IPS-18a (cell line): ENCODE data around the gene PTPRT.

ENCODE experiments used
- H3K27ac ChIP-seq: one replicate; pipeline ENCODE4 v1.5.1; 2013; ENCODE audit warnings: low read length
- H3K27me3 ChIP-seq: one replicate; pipeline ENCODE4 v1.6.1; 2013; ENCODE audit warnings: mild to moderate bottlenecking, low read length; ENCODE audit not compliant: control insufficient read depth, insufficient read depth
- H3K36me3 ChIP-seq: one replicate; pipeline ENCODE4 v1.6.1; 2013; ENCODE audit warnings: low read depth, low read length; ENCODE audit not compliant: control insufficient read depth
- H3K4me1 ChIP-seq: one replicate; pipeline ENCODE4 v1.6.1; 2013; ENCODE audit warnings: low read depth, low read length; ENCODE audit not compliant: control insufficient read depth
- H3K4me3 ChIP-seq: one replicate; pipeline ENCODE4 v1.5.1; 2013; ENCODE audit warnings: low read length
- H3K9ac ChIP-seq: one replicate; pipeline ENCODE4 v1.6.1; 2013; ENCODE audit warnings: mild to moderate bottlenecking, low read length, moderate library complexity
- H3K9me3 ChIP-seq: one replicate; pipeline ENCODE4 v1.6.1; 2013; ENCODE audit warnings: low read depth, low read length; ENCODE audit not compliant: control insufficient read depth

Gene PTPRT

GRCh38 chr20:42959996-42960395 lies 229.7 kb downstream of the PTPRT start:
- Histone ChIP-seq H3K9me3 (no peaks in the 10 kb centered on the region), H3K27ac (no peak overlapping the region), H3K27me3 (no peaks in the 10 kb centered on the region), H3K36me3 (no peaks in the 10 kb centered on the region), H3K4me1 (peaks cover 9% of the 10 kb centered on the region), H3K9ac (no peak overlapping the region), H3K4me3 (no peak overlapping the region)

DNA sequence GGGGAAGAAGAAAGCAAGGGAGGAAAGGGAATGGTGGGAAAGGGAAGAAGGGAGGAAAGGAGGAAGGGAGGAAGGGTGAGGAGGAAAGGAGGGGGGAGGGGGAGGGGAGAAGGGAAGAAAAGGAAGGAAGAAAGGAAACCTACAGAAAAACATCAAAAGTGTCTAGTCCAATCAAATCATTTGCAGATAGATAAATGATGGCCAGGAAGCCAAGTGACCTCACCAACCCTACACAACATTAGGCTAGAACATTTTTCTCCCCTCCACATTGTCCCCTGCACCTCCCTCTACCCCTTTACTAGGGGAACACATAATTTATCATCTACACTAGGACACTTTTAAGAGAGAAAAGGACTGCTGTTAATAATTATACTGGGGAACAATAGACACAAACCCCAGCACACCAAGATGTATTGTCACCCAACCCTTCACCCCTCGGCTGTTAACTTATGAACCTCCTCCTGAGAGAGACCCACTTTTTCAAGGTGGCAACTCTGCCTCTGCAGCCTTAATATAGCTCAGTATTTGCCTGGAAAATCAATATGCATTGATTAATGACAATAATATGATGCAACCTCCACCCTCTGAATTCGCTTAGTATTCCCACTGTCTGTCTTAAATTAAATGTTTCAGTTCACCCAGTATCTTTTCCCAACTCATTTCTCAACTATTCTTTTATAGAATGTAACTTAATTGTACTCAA lies 231.2 kb downstream of the PTPRT start:
- Histone ChIP-seq H3K36me3 (no peaks in the 10 kb centered on the region), H3K4me3 (no peak overlapping the region), H3K9ac (no peak overlapping the region), H3K9me3 (no peaks in the 10 kb centered on the region), H3K27me3 (no peaks in the 10 kb centered on the region), H3K27ac (no peak overlapping the region), H3K4me1 (peaks cover under 1% of the 10 kb centered on the region)

- Histone ChIP-seq H3K4me1 (no peaks in the 10 kb centered on the region), H3K36me3 (no peaks in the 10 kb centered on the region), H3K27me3 (no peaks in the 10 kb centered on the region), H3K27ac (no peak overlapping the region), H3K4me3 (no peak overlapping the region), H3K9me3 (no peaks in the 10 kb centered on the region), H3K9ac (no peak overlapping the region)
Observed at GRCh38 chr20:42957704-42958095, 232.0 kb downstream of the PTPRT start.

DNA sequence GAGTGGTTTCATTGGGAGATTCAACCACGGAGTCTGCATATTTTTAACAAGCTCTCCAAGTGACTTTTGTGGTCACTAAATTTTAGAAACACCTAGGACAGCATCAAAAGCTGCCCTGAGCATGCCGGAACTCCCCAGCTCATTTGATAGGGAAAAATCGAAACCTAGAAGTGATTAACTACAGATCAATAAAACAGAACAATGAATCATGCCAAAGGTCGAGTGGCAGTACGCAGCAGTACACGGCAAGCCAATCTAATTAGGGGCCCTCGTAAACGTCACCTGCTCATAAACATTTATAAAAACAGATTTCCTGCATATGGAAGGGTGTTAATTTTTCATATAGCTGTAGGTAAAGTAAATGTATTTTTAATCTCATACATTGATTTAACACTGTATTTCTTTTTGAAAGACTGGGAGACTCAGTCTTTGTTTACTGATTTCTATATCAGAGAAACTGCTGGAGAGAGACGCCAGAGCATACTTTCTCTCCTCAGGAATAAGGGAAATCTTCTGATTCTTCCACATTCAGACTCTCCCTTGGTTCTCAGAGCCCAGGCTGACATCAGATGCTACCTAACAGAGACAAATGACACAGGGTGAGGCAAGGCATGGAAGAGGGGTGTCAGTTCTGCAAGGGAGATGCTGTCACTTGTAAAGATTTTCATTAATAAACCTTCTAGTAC lies 232.5 kb downstream of the PTPRT start:
- Histone ChIP-seq H3K4me1 (no peaks in the 10 kb centered on the region), H3K4me3 (no peak overlapping the region), H3K9ac (no peak overlapping the region)

GRCh38 chr20:42955713-42956112 lies 234.0 kb downstream of the PTPRT start:
- no peaks in the 10 kb centered on the region for H3K36me3 ChIP-seq

More for the DNA sequence above, 232.5 kb downstream of the PTPRT start:
- Histone ChIP-seq H3K27me3 (no peaks in the 10 kb centered on the region), H3K27ac (no peak overlapping the region), H3K36me3 (no peaks in the 10 kb centered on the region), H3K9me3 (no peaks in the 10 kb centered on the region)

GRCh38 chr20:42954951-42955350 lies 234.8 kb downstream of the PTPRT start:
- Histone ChIP-seq H3K4me3 (no peak overlapping the region), H3K27me3 (no peaks in the 10 kb centered on the region), H3K9ac (no peak overlapping the region), H3K4me1 (no peaks in the 10 kb centered on the region), H3K27ac (no peak overlapping the region), H3K36me3 (no peaks in the 10 kb centered on the region), H3K9me3 (no peaks in the 10 kb centered on the region)

More at GRCh38 chr20:42955713-42956112, 234.0 kb downstream of the PTPRT start:
- H3K4me3 ChIP-seq = no peak overlapping the region
- H3K9ac ChIP-seq = no peak overlapping the region
- no peaks in the 10 kb centered on the region for H3K9me3 ChIP-seq
- no peak overlapping the region for H3K27ac ChIP-seq
- no peaks in the 10 kb centered on the region for H3K4me1 ChIP-seq
- H3K27me3 ChIP-seq = no peaks in the 10 kb centered on the region

DNA sequence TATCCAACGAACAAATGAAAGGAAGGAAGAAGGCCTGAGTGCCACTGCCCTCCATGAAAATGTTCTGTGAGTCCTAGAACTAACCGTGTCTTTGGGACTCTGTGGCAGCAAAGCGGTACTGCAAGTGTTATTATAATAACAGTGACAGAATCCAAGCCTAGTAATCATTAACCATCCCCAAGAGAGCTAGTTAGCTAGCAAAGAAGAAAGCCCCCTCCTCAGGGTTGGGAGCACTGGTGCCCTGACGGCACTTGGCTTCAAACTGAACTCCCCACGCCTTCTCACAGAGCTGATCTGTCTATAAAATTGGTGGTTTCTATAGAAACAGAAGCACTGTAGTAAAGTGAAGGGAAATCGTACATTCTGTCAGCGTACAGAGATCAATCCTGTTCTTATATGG lies 239.8 kb downstream of the PTPRT start:
- Histone ChIP-seq H3K27me3 (no peaks in the 10 kb centered on the region), H3K27ac (no peak overlapping the region), H3K4me1 (no peaks in the 10 kb centered on the region), H3K36me3 (no peaks in the 10 kb centered on the region), H3K9me3 (no peaks in the 10 kb centered on the region), H3K4me3 (no peak overlapping the region), H3K9ac (no peak overlapping the region)

DNA sequence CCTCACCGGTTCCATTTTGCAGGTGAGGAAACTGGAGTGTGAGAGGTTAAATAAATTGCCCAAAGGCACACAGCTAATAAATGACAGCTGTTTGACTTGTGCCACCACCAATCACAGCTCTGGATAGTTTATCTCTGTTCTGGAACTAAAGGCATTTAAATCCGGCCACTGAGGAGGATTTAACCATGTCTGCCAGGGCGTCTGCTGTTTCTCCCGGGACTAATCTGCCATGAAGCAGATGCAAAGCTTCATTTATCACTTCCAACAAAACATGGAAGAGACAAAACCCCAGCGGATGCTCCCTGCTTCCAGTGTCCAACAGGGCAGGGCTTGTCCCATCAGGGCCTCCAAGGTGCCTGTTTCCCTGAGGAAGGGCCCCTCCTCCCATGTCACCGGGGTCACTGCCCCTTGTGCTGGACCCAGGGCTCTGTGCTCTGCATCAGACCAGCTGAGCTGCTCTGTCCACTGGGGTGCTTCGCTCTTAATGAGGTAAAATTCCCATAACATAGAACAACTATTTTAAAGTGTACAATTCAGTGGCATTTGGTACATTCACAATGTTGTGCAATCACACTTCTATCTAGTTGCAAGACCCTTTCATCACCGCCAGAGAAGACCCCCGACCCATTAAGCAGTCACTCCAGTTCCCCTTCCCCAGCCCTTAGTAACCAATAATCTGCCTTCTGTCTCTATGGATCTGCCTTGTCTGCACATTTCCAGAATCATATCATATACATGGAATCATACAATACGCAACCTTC lies 244.3 kb downstream of the PTPRT start:
- Histone ChIP-seq H3K27me3 (no peaks in the 10 kb centered on the region), H3K4me3 (no peak overlapping the region), H3K27ac (no peak overlapping the region), H3K4me1 (no peaks in the 10 kb centered on the region), H3K36me3 (no peaks in the 10 kb centered on the region), H3K9me3 (no peaks in the 10 kb centered on the region), H3K9ac (no peak overlapping the region)

GRCh38 chr20:42941629-42942028 lies 248.1 kb downstream of the PTPRT start:
- Histone ChIP-seq H3K4me3 (no peak overlapping the region), H3K27ac (no peak overlapping the region), H3K36me3 (no peaks in the 10 kb centered on the region), H3K27me3 (no peaks in the 10 kb centered on the region), H3K9me3 (no peaks in the 10 kb centered on the region), H3K9ac (no peak overlapping the region), H3K4me1 (peaks cover 17% of the 10 kb centered on the region)

DNA sequence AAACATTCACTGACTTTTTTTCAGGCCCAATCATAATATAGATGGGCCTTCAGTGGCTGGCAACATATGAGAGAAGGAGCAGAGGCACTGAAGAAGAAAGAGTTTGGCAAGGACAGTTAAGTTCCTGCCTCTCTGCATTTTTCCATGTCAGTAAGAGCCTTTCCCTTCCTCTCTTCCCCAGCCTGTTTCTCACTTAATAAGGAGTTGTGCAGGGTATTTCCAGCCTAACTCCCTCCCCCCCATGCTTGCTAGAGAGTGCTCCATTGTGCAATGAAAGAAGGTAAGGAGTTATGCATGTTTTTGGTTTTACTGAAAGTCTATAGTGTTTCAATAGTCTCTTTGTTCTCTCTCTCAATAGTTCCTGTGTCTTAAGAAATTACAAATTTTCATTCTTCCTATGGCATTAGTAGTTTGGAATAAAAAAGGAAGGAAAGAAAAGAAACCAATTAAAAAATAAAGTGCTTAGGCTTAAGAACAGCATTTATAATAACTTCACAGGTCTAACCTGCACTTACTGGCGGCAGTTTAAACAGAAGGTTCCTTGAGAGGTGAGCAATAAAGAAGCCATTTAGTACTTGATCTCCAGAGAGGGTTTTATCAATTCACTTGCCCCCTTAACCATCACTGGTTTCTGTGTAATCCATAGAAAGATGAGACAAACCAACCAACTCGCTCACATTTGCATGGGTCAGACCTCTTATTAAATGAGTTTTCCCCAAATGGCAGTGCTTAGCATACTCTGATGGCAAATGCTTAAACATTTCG lies 251.1 kb downstream of the PTPRT start:
- peaks cover 25% of the 10 kb centered on the region for H3K4me1 ChIP-seq
- no peaks in the 10 kb centered on the region for H3K9me3 ChIP-seq
- H3K27me3 ChIP-seq = no peaks in the 10 kb centered on the region

GRCh38 chr20:42936482-42936881 lies 253.2 kb downstream of the PTPRT start:
- Histone ChIP-seq H3K9ac (no peak overlapping the region), H3K36me3 (no peaks in the 10 kb centered on the region), H3K27ac (no peak overlapping the region), H3K9me3 (no peaks in the 10 kb centered on the region), H3K4me3 (no peak overlapping the region), H3K27me3 (no peaks in the 10 kb centered on the region), H3K4me1 (peaks cover 25% of the 10 kb centered on the region)

More for the DNA sequence above, 251.1 kb downstream of the PTPRT start:
- Histone ChIP-seq H3K27ac (no peak overlapping the region), H3K9ac (no peak overlapping the region), H3K36me3 (no peaks in the 10 kb centered on the region), H3K4me3 (no peak overlapping the region)
